ENCODE data around the gene STARD3NL. TPM values are rescaled to one million over a fixed set of nuclear protein-coding genes. Genes with fewer than 3 reads are reported as not detected.

STARD3NL gene
- total and polyA plus RNA-seq, 2 of the 13 experiments (the other 11 are each of a cell fraction or from before 2014, with no cell fraction given), result 37.3 to 42.3 TPM

DNA sequence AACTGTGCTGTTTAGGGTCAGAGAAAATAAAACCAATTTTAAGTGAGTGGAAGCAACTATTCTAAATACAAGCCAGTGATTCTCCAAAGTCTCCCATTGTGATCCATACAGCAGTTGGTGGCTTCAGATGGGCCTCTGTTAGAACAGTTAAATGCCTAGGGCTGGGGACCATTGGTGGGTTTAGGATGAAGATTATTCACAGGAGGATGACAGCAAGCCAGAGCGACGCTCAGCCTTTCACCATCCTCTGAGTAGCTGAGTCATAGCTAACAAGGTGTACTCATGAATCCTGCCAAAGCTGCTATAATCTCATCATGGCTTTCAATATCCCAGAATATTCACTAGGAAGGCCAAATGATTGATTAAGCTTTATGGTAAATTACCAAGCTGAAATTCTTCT lies 39.6 kb downstream of the STARD3NL start (continued):
- TF ChIP-seq FOXP4 (CRISPR knock-in tag; IDR thresholded peaks at IDR 0.05), result no peak
- TF ChIP-seq REST (IDR thresholded peaks at IDR 0.05; ENCODE audit: borderline replicate concordance in 1 of 2, low read depth in 1 of 2, low read length in 2 of 2), result no peak

DNA sequence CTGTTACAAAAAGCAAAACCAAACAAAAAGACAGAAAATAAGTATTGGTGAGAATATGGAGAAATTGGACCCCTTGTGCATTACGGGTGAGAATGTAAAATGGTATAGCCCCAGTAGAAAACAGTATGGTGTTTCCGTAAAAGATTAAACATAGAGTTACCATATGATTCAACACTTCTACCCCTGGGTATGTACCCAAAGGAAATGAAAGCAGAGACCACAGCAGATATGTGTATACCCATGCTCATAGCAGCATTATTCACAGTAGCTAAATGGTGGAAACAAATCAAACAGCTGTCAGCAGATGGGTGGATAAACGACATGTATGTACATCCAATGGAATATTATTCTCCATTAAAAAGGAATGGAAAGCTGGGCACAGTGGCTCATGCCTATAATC lies 42.4 kb downstream of the STARD3NL start:
- H3K4me3 ChIP-seq (replicated peaks in 1 of 3; ENCODE audit: insufficient read depth in 1 of 3, low read depth in 2 of 3, low read length in 3 of 3), result no peak overlapping the region
- H3K9ac ChIP-seq (ENCODE audit: insufficient read depth, low read depth, low read length), result no peak overlapping the region
- peaks cover 10 to 34% of the 10 kb centered on the region in 2 experiments for H3K36me3 ChIP-seq (replicated peaks in 1 of 2; ENCODE audit: control insufficient read depth in 1 of 2, insufficient read depth in 2 of 2, low read length in 2 of 2)
- H3K27me3 ChIP-seq (ENCODE audit: control insufficient read depth in 1 of 2, insufficient read depth in 2 of 2, low read length in 2 of 2), result no peaks in the 10 kb centered on the region
- in situ Hi-C loops (cut with HindIII; ENCODE audit: extremely low pct_ligation_motif_present, low pct_unique_long_range_greater_than_20kb) (loop anchor here (5.0 kb wide), 2 partner anchors 113 to 318 kb away; no protein-coding TSS in a partner anchor), intact Hi-C loops (cut with micrococcal nuclease; ENCODE audit: unreplicated experiment) (no loop called here)
- no peaks in the 10 kb centered on the region for H3K9me3 ChIP-seq (ENCODE audit: low read length)
- H3K4me1 ChIP-seq (ENCODE audit: insufficient read depth, low read length), result no peaks in the 10 kb centered on the region
- TF ChIP-seq ZFP82 (CRISPR knock-in tag; IDR thresholded peaks at IDR 0.05; ENCODE audit: borderline replicate concordance) (no peak), ATF6 (CRISPR knock-in tag; conservative IDR thresholded peaks at IDR 0.05) (no peak), ZNF296 (CRISPR knock-in tag; conservative IDR thresholded peaks at IDR 0.05) (no peak)
- H2AFZ ChIP-seq (ENCODE audit: low read length), result no peak overlapping the region
- H3K79me2 ChIP-seq (ENCODE audit: insufficient read depth, low read length), result no peaks in the 10 kb centered on the region
- 87% methylated on average over 3 of the region's 3 CpGs for WGBS (ENCODE audit: low lambda C conversion rate)
- CTCF ChIA-PET (ENCODE audit: low intra/inter-chr PET ratio, low total read pairs), result interaction anchor here (3.4 kb wide), 1 partner anchor 113 kb away, joined by 44 read pairs; no protein-coding TSS in a partner anchor
- no TSS peak for BruUV-seq (replicated peaks)
- ATAC-seq (no peak), FAIRE-seq (no peak), DNase-seq (ENCODE audit: low spot score) (no peak)
- H4K20me1 ChIP-seq (ENCODE audit: insufficient read depth, low read length), result no peaks in the 10 kb centered on the region
- no peak overlapping the region for H3K4me2 ChIP-seq (ENCODE audit: low read depth, low read length)
- POLR2A ChIA-PET, result no interaction called here
- no peak overlapping the region for H3K27ac ChIP-seq (ENCODE audit: extremely low read length, insufficient read depth, low read length)
